Measurements from ENCODE around the gene PDCL3. TPM values are rescaled to one million over a fixed set of nuclear protein-coding genes. Genes with fewer than 3 reads are reported as not detected.
A peak's percentile ranks its signal among the peaks of the same experiment; 100 is the strongest.

Gene PDCL3
- polyA plus RNA-seq, 1 donor from 2014 or later = 18.5 TPM

DNA sequence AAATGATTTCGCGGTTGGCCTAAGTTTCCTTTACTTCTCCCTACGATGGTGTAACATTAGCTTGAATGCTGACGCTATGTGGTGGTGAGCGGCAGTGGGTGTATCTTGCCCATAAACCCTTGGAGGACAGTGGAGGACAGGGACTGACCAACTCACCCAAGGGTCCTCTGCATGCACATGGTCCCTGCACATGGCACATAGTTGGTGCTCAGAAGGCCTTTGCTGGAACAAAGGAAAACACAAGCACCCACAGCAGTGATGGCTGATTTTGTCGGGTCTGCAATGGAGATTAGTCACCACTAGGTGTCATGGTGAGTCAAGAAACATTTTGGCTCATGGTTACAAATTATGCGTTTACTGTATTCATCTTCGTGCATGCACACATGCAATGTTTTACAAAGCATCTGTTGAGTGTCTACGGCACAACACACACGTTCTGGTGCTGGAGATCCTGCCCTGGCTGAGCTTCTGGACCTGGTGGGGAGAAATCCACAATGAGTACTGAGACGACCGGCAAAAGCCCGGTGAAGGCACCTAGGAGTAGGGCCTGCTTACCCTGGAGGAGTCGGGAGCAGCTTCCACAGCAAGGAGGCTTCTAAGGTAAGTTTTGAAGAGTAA lies 44.0 kb downstream of the PDCL3 start:
- Histone ChIP-seq H3K4me2 (ENCODE audit: low read length) (no peak overlapping the region), H2AFZ (ENCODE audit: low read depth, low read length) (peak overlapping the region; percentile 32), H3K9ac (ENCODE audit: low read length) (peak overlapping the region; percentile 35), H3K79me2 (replicated peaks; ENCODE audit: insufficient read depth, low read length) (no peaks in the 10 kb centered on the region), H3K9me2 (ENCODE audit: insufficient read depth, low read length) (no peaks in the 10 kb centered on the region), H3K9me3 (ENCODE audit: low read length) (no peaks in the 10 kb centered on the region), H3K27me3 (ENCODE audit: insufficient read depth, low read depth, low read length) (no peaks in the 10 kb centered on the region), H4K20me1 (ENCODE audit: insufficient read depth) (no peaks in the 10 kb centered on the region), H3F3A (ENCODE audit: insufficient read depth, low read length, poor library complexity, severe bottlenecking) (peaks cover 3% of the 10 kb centered on the region), H3K4me3 (ENCODE audit: low read length) (no peak overlapping the region), H3K27ac (ENCODE audit: low read length) (no peak overlapping the region), H3K36me3 (ENCODE audit: insufficient read depth, low read length) (no peaks in the 10 kb centered on the region)
- TF ChIP-seq EZH2 (IDR thresholded peaks at IDR 0.05; ENCODE audit: borderline replicate concordance, insufficient read depth, low read length, poor library complexity, severe bottlenecking) (no peak), POLR2AphosphoS5 (IDR thresholded peaks at IDR 0.05) (no peak), RAD21 (conservative IDR thresholded peaks at IDR 0.05) (peak; percentile 91), EP300 (conservative IDR thresholded peaks at IDR 0.05; ENCODE audit: poor library complexity, severe bottlenecking) (no peak), MXI1 (conservative IDR thresholded peaks at IDR 0.05; ENCODE audit: poor library complexity, severe bottlenecking) (no peak), TAF1 (IDR thresholded peaks at IDR 0.05; ENCODE audit: low read depth) (peak; percentile 40), SMC3 (conservative IDR thresholded peaks at IDR 0.05; ENCODE audit: poor library complexity) (peak; percentile 86)
- TF ChIP-seq, protein P1, sequence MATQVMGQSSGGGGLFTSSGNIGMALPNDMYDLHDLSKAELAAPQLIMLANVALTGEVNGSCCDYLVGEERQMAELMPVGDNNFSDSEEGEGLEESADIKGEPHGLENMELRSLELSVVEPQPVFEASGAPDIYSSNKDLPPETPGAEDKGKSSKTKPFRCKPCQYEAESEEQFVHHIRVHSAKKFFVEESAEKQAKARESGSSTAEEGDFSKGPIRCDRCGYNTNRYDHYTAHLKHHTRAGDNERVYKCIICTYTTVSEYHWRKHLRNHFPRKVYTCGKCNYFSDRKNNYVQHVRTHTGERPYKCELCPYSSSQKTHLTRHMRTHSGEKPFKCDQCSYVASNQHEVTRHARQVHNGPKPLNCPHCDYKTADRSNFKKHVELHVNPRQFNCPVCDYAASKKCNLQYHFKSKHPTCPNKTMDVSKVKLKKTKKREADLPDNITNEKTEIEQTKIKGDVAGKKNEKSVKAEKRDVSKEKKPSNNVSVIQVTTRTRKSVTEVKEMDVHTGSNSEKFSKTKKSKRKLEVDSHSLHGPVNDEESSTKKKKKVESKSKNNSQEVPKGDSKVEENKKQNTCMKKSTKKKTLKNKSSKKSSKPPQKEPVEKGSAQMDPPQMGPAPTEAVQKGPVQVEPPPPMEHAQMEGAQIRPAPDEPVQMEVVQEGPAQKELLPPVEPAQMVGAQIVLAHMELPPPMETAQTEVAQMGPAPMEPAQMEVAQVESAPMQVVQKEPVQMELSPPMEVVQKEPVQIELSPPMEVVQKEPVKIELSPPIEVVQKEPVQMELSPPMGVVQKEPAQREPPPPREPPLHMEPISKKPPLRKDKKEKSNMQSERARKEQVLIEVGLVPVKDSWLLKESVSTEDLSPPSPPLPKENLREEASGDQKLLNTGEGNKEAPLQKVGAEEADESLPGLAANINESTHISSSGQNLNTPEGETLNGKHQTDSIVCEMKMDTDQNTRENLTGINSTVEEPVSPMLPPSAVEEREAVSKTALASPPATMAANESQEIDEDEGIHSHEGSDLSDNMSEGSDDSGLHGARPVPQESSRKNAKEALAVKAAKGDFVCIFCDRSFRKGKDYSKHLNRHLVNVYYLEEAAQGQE (IDR thresholded peaks at IDR 0.05; ENCODE audit: borderline replicate concordance) = no peak
- TF ChIP-seq, protein P2, sequence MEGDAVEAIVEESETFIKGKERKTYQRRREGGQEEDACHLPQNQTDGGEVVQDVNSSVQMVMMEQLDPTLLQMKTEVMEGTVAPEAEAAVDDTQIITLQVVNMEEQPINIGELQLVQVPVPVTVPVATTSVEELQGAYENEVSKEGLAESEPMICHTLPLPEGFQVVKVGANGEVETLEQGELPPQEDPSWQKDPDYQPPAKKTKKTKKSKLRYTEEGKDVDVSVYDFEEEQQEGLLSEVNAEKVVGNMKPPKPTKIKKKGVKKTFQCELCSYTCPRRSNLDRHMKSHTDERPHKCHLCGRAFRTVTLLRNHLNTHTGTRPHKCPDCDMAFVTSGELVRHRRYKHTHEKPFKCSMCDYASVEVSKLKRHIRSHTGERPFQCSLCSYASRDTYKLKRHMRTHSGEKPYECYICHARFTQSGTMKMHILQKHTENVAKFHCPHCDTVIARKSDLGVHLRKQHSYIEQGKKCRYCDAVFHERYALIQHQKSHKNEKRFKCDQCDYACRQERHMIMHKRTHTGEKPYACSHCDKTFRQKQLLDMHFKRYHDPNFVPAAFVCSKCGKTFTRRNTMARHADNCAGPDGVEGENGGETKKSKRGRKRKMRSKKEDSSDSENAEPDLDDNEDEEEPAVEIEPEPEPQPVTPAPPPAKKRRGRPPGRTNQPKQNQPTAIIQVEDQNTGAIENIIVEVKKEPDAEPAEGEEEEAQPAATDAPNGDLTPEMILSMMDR (IDR thresholded peaks at IDR 0.05; ENCODE audit: poor library complexity, severe bottlenecking) = peak; percentile 92

DNA sequence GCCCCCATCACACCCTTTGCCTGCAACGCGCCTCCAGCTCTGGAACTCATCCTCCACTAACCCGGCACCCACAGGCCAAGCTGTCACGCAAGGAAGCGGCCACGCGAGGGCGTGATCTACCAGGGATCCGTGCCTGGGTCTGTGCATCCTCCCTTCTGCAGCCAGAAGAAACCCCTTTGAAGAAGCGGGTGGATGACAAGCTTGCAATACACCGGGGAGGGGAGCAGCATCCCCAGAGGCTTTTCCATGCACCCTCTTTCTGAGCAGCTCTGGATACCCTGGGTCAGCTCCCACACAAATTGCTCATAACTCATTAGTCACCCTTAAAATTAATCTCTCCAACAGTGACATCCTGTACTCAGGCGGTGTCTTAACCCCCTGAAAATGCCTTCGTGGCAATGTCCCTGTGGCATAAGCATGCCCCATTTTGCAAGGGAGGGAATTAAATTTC lies 47.6 kb downstream of the PDCL3 start:
- Histone ChIP-seq H3K27ac (ENCODE audit: low read length) (no peak overlapping the region), H3K9ac (ENCODE audit: low read length) (no peak overlapping the region), H4K20me1 (ENCODE audit: insufficient read depth) (no peaks in the 10 kb centered on the region), H3K4me3 (ENCODE audit: low read length) (no peak overlapping the region), H3K79me2 (replicated peaks; ENCODE audit: insufficient read depth, low read length) (no peaks in the 10 kb centered on the region), H2AFZ (ENCODE audit: low read depth, low read length) (no peak overlapping the region), H3K36me3 (ENCODE audit: insufficient read depth, low read length) (no peaks in the 10 kb centered on the region), H3K9me3 (ENCODE audit: low read length) (no peaks in the 10 kb centered on the region), H3K27me3 (ENCODE audit: insufficient read depth, low read depth, low read length) (no peaks in the 10 kb centered on the region), H3K9me2 (ENCODE audit: insufficient read depth, low read length) (no peaks in the 10 kb centered on the region), H3K4me2 (ENCODE audit: low read length) (no peak overlapping the region), H3F3A (ENCODE audit: insufficient read depth, low read length, poor library complexity, severe bottlenecking) (no peaks in the 10 kb centered on the region)
- TF ChIP-seq MXI1 (conservative IDR thresholded peaks at IDR 0.05; ENCODE audit: poor library complexity, severe bottlenecking) (no peak), RAD21 (conservative IDR thresholded peaks at IDR 0.05) (peak; percentile 96), SMC3 (conservative IDR thresholded peaks at IDR 0.05; ENCODE audit: poor library complexity) (peak; percentile 95)
- TF ChIP-seq, protein P2 (IDR thresholded peaks at IDR 0.05; ENCODE audit: poor library complexity, severe bottlenecking) = peak; percentile 86
